HG03280 (cell line): Measurements from ENCODE around the gene TOLLIP.

Source experiments
- ATAC-seq: cut with Tn5 transposase; IDR thresholded peaks from one replicate; pipeline ENCODE4 v1.9.1; 2021; ENCODE audit warnings: mild to moderate bottlenecking, moderate library complexity; ENCODE audit not compliant: unreplicated experiment

The TOLLIP gene

DNA sequence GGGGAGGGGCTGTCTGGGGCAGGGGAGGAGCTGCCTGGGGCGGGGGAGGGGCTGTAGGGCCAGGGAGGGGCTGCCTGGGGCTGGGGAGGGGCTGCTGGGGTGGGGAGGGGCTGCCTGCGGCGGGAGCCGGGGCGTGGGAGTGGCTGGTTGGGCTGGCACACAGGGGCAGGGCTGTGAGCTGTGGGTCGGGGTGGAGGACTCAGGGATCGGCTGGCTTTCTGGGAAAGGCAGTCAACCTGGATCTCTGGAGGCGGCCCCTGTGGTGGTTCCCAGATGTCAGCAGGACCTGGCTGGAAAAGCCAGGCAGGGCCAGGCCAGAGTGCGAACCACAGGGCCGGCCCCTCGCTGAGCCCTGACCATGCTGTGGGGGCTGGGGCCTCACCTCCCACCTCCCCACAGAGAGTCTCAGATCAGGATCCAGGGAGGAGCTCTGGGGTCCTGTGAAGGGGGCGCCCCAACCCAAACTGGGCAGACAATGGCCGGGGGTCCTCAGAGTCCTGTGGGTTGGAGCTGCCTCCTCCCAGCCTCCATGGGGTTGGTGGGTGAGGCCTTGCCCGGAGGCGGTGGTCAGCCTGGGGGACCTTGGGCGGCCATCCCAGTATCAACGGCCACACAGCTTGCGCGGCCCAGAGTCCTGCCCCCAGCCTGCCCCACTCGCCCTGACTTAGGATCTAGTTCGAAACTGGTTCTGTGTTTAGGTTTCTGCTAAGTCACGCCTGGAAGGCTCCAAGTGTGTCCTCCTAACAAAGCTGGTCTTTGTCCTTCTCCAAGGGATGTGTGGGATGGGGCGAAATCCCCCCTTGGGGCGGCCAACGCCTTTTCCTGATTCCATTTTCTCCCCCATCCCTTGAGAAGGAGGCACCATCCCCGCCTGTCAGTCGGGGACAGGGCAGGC, 84.7 kb downstream of the TOLLIP start:
- no peak for ATAC-seq
